T-helper 1 cell treated with Interleukin-12 subunit alpha and Interleukin-12 subunit beta and Interleukin-4 antibody, amounts not matched to agents 30 ng/mL and 1 ng/mL, for 36 hours (primary cell): Measurements from ENCODE around the gene C17orf58. TPM values are rescaled to one million over a fixed set of nuclear protein-coding genes. Genes with fewer than 3 reads are reported as not detected.
"Not testable (repeated sequence)": the region's sequence is repeated elsewhere in the genome, so short reads cannot be mapped to it uniquely, and the experiment has no call there.

Source experiments
- intact Hi-C: fragments of 100-400 bp; cut with micrococcal nuclease; formaldehyde crosslinking; loops from one replicate; pipeline ENCODE4 v1.15.1; 2024
- total RNA-seq: library from RNA; stranded (reverse); gene quantifications from 2 replicates; pipeline ENCODE4 v1.2.3, GENCODE V29; 2022

C17orf58 gene
- total RNA-seq, 1 donor from 2014 or later, result 7.8 TPM

- intact Hi-C loops, result loop anchor here (1.0 to 2.0 kb wide), 4 partner anchors 8 to 211 kb away; no protein-coding TSS in a partner anchor
These were observed 15.0 kb upstream of the C17orf58 start for GRCh38 chr17:68011199-68011665.

GRCh38 chr17:68006797-68007196 lies 10.5 kb upstream of the C17orf58 start:
- intact Hi-C loops, result no loop called here

GRCh38 chr17:68004201-68004600 lies 7.9 kb upstream of the C17orf58 start:
- intact Hi-C loops, result no loop called here

GRCh38 chr17:67999291-67999911 lies 3.1 kb upstream of the C17orf58 start:
- intact Hi-C loops, result no loop called here

- intact Hi-C loops, result no loop called here
These were observed 2.2 kb upstream of the C17orf58 start for GRCh38 chr17:67998466-67998865.

GRCh38 chr17:67995570-67996263 lies 552 bp downstream of the C17orf58 start:
- intact Hi-C loops, result loop anchor here (2.0 kb wide), 1 partner anchor 15 kb away; no protein-coding TSS in a partner anchor

GRCh38 chr17:67994817-67995569 lies 1.3 kb downstream of the C17orf58 start:
- intact Hi-C loops, result loop anchor here (2.0 to 5.0 kb wide), 3 partner anchors 16 to 187 kb away; partner anchors contain the start of gene BPTF

- intact Hi-C loops, result loop anchor here (1.0 to 5.0 kb wide), 6 partner anchors 17 to 297 kb away; partner anchors contain the start of genes ARSG, BPTF, KPNA2 and SLC16A6
These were observed 2.3 kb downstream of the C17orf58 start for GRCh38 chr17:67993998-67994361.

GRCh38 chr17:67993153-67993997 lies 2.9 kb downstream of the C17orf58 start:
- intact Hi-C loops, result loop anchor here (1.0 to 5.0 kb wide), 5 partner anchors 27 to 297 kb away; partner anchors contain the start of genes ARSG, BPTF, KPNA2 and SLC16A6

GRCh38 chr17:67992548-67993152 lies 3.6 kb downstream of the C17orf58 start:
- intact Hi-C loops, result loop anchor here (1.0 to 5.0 kb wide), 5 partner anchors 28 to 298 kb away; partner anchors contain the start of genes ARSG, BPTF, KPNA2 and SLC16A6

GRCh38 chr17:67990909-67991308 lies 5.4 kb downstream of the C17orf58 start:
- intact Hi-C loops, result loop anchor here (5.0 kb wide), 2 partner anchors 164 to 191 kb away; partner anchors contain the start of gene BPTF

GRCh38 chr17:67983383-67983688 lies 12.9 kb downstream of the C17orf58 start:
- intact Hi-C loops, result no loop called here

GRCh38 chr17:67982686-67983382 lies 13.4 kb downstream of the C17orf58 start:
- intact Hi-C loops, result no loop called here

- intact Hi-C loops, result no loop called here
These were observed 14.1 kb downstream of the C17orf58 start for GRCh38 chr17:67982034-67982640.

- intact Hi-C loops, result not testable (repeated sequence)
These were observed 15.4 kb downstream of the C17orf58 start for GRCh38 chr17:67980883-67981282.

- intact Hi-C loops, result no loop called here
These were observed 15.8 kb downstream of the C17orf58 start for GRCh38 chr17:67980456-67980855.

GRCh38 chr17:67976306-67976705 lies 20.0 kb downstream of the C17orf58 start:
- intact Hi-C loops, result not testable (repeated sequence)

GRCh38 chr17:67974598-67975066 lies 21.6 kb downstream of the C17orf58 start:
- intact Hi-C loops, result no loop called here

GRCh38 chr17:67974185-67974584 lies 22.1 kb downstream of the C17orf58 start:
- intact Hi-C loops, result no loop called here
